GM23338 (cell line): ENCODE measurements around the gene AMDHD1. TPM values are rescaled to one million over a fixed set of nuclear protein-coding genes. Genes with fewer than 3 reads are reported as not detected.

Experiments
- ATAC-seq: fragments of 200-7000 bp; cut with Tn5 transposase; 3 replicates; pipeline ENCODE4 v1.9.1; 2020
- DNase-seq: peaks from one replicate; pipeline ENCODE4 v3.0.0-alpha.2; 2015; ENCODE audit warnings: low spot score
- H2AFZ ChIP-seq: fragments of 200-600 bp; sonication (generic); 2 replicates; pipeline ENCODE4 v1.8.0; 2016; ENCODE audit warnings: antibody characterized with exemption, mild to moderate bottlenecking, moderate library complexity
- H3F3A ChIP-seq: fragments of 200-600 bp; sonication (generic); replicated peaks from 2 replicates; pipeline ENCODE4 v1.8.0; 2017; ENCODE audit warnings: antibody characterized with exemption, mixed run types, low read depth
- H3K27ac ChIP-seq: fragments of 200-600 bp; sonication (generic); 2 replicates; pipeline ENCODE4 v1.6.1; 2016; ENCODE audit warnings: low read depth
- H3K27me3 ChIP-seq: fragments of 200-600 bp; sonication (generic); 2 replicates; pipeline ENCODE4 v1.8.0; 2016; ENCODE audit warnings: mild to moderate bottlenecking, mixed run types, moderate library complexity; ENCODE audit not compliant: insufficient read depth
- H3K36me3 ChIP-seq: fragments of 200-600 bp; sonication (generic); 2 replicates; pipeline ENCODE4 v1.8.0; 2016; ENCODE audit warnings: mild to moderate bottlenecking; ENCODE audit not compliant: insufficient read depth
- H3K4me1 ChIP-seq: fragments of 200-600 bp; sonication (generic); 2 replicates; pipeline ENCODE4 v1.8.0; 2016; ENCODE audit warnings: mild to moderate bottlenecking, moderate library complexity; ENCODE audit not compliant: insufficient read depth
- H3K4me2 ChIP-seq: fragments of 200-600 bp; sonication (generic); 2 replicates; pipeline ENCODE4 v1.7.1; 2017; ENCODE audit warnings: mixed run types
- H3K4me3 ChIP-seq: fragments of 200-600 bp; sonication (generic); 2 replicates; pipeline ENCODE4 v1.6.1; 2016; ENCODE audit warnings: mixed run types
- H3K79me2 ChIP-seq: fragments of 200-600 bp; sonication (generic); replicated peaks from 2 replicates; pipeline ENCODE4 v1.8.0; 2017; ENCODE audit warnings: mild to moderate bottlenecking; ENCODE audit not compliant: insufficient read depth
- H3K9me2 ChIP-seq: fragments of 200-600 bp; sonication (generic); 2 replicates; pipeline ENCODE4 v1.8.0; 2017; ENCODE audit not compliant: insufficient read depth
- H4K20me1 ChIP-seq: fragments of 200-600 bp; sonication (generic); replicated peaks from 2 replicates; pipeline ENCODE4 v1.8.0; 2017; ENCODE audit warnings: mild to moderate bottlenecking; ENCODE audit not compliant: insufficient read depth
- H3K27ac Mint-ChIP-seq: 2 replicates; pipeline ENCODE4 v1.8.0; 2020; ENCODE audit warnings: inconsistent platforms, mild to moderate bottlenecking, moderate library complexity, mixed read lengths
- H3K27me3 Mint-ChIP-seq: 3 replicates; pipeline ENCODE4 v1.8.0; 2022; ENCODE audit warnings: low read depth, mild to moderate bottlenecking, moderate library complexity, mixed read lengths, inconsistent platforms; ENCODE audit not compliant: insufficient read depth, poor library complexity
- H3K36me3 Mint-ChIP-seq: 3 replicates; pipeline ENCODE4 v1.8.0; 2021; ENCODE audit warnings: low read depth, mild to moderate bottlenecking, inconsistent platforms, moderate library complexity, mixed read lengths
- H3K4me1 Mint-ChIP-seq: 3 replicates; pipeline ENCODE4 v1.8.0; 2020; ENCODE audit warnings: mild to moderate bottlenecking, inconsistent platforms, mixed read lengths
- H3K4me3 Mint-ChIP-seq: 3 replicates; pipeline ENCODE4 v1.8.0; 2021; ENCODE audit warnings: moderate library complexity, mild to moderate bottlenecking, inconsistent platforms, mixed read lengths
- H3K9me3 Mint-ChIP-seq: 3 replicates; pipeline ENCODE4 v1.8.0; 2020; ENCODE audit warnings: moderate library complexity, mild to moderate bottlenecking, inconsistent platforms, mixed read lengths
- CREB1 ChIP-seq: fragments of 250-450 bp; sonication (Bioruptor Pico); IDR thresholded peaks from 2 replicates; pipeline ENCODE4 v1.5.0; 2020; ENCODE audit warnings: low read depth, mild to moderate bottlenecking, moderate library complexity
- CTCF ChIP-seq, 2 experiments: fragments of 200-600 bp in 1 of 2; sonication (generic) in 1 of 2; conservative IDR thresholded peaks; 2 replicates each; pipeline versions ENCODE4 v1.5.1 to v1.6.1; 2016 to 2017; ENCODE audit warnings: antibody characterized with exemption in 2 of 2, low read depth in 2 of 2, mild to moderate bottlenecking in 2 of 2, moderate library complexity in 1 of 2
- ETS1 ChIP-seq: IDR thresholded peaks from 2 replicates; pipeline ENCODE4 v1.6.1; 2016; ENCODE audit warnings: antibody characterized with exemption
- EZH2 ChIP-seq: fragments of 200-600 bp; sonication (generic); IDR thresholded peaks from one replicate; pipeline ENCODE4 v1.8.0; 2017; ENCODE audit warnings: antibody characterized with exemption, mild to moderate bottlenecking, low read depth; ENCODE audit not compliant: unreplicated experiment
- EZH2phosphoT487 ChIP-seq: fragments of 200-600 bp; sonication (generic); IDR thresholded peaks from one replicate; pipeline ENCODE4 v1.8.1; 2018; ENCODE audit warnings: antibody characterized with exemption; ENCODE audit not compliant: unreplicated experiment
- JUNB ChIP-seq: IDR thresholded peaks from one replicate; pipeline ENCODE4 v1.6.1; 2016; ENCODE audit warnings: antibody characterized with exemption; ENCODE audit not compliant: unreplicated experiment
- NANOG ChIP-seq: IDR thresholded peaks from 2 replicates; pipeline ENCODE4 v1.6.1; 2016; ENCODE audit warnings: antibody characterized with exemption, borderline replicate concordance
- POLR2AphosphoS5 ChIP-seq: IDR thresholded peaks from 2 replicates; pipeline ENCODE4 v1.6.1; 2016; ENCODE audit warnings: antibody characterized with exemption, low read depth
- REST ChIP-seq: IDR thresholded peaks from one replicate; pipeline ENCODE4 v1.6.1; 2018; ENCODE audit warnings: antibody characterized with exemption; ENCODE audit not compliant: unreplicated experiment
- STAT1 ChIP-seq: IDR thresholded peaks from one replicate; pipeline ENCODE4 v1.6.1; 2016; ENCODE audit warnings: antibody characterized with exemption; ENCODE audit not compliant: unreplicated experiment
- ZNF114 ChIP-seq: fragments of 250-450 bp; sonication (Bioruptor Pico); IDR thresholded peaks from 2 replicates; pipeline ENCODE4 v1.5.0; 2020; ENCODE audit warnings: mild to moderate bottlenecking, moderate library complexity
- ZNF331 ChIP-seq: fragments of 250-450 bp; sonication (Bioruptor Pico); IDR thresholded peaks from 2 replicates; pipeline ENCODE4 v1.5.0; 2020; ENCODE audit warnings: low read depth, mild to moderate bottlenecking, moderate library complexity
- polyA plus RNA-seq: library from polyadenylated mRNA; unstranded; fragments of >200 nt; fragmentation: Nextera tagmentation; extraction: Ambion mirVana; gene quantifications from 2 replicates; pipeline ENCODE4 v1.2.1, GENCODE V29; 2016
- total RNA-seq: library from RNA; depleted of rRNA; stranded (reverse); fragments of >200 nt; shearing (Covaris generic); gene quantifications from 2 replicates; pipeline ENCODE4 v1.2.3, GENCODE V29; 2014

AMDHD1 gene
- total and polyA plus RNA-seq, 2 experiments from 2014 or later = 0.21 to 0.24 TPM

- Mint-ChIP-seq H3K9me3 (no peaks in the 10 kb centered on the region), H3K4me3 (no peak overlapping the region), H3K27me3 (no peaks in the 10 kb centered on the region), H3K27ac (no peak overlapping the region), H3K4me1 (peaks cover 12% of the 10 kb centered on the region; the same call in 1 of the 3 replicates), H3K36me3 (no peaks in the 10 kb centered on the region)
- Histone ChIP-seq H3K27me3 (no peaks in the 10 kb centered on the region), H2AFZ (peak overlapping the region; percentile 48; the same call in 1 of the 2 replicates), H3K4me1 (no peaks in the 10 kb centered on the region), H4K20me1 (no peaks in the 10 kb centered on the region), H3K9me2 (no peaks in the 10 kb centered on the region), H3K36me3 (no peaks in the 10 kb centered on the region), H3K79me2 (no peaks in the 10 kb centered on the region), H3K27ac (no peak overlapping the region), H3K4me3 (no peak overlapping the region), H3F3A (no peaks in the 10 kb centered on the region), H3K4me2 (no peak overlapping the region)
- TF ChIP-seq JUNB = no peak
- TF ChIP-seq CTCF (conservative IDR thresholded peaks at IDR 0.05; ENCODE audit: low read depth in 2 of 2) = no peak
- TF ChIP-seq ZNF114 (CRISPR knock-in tag) = no peak
- TF ChIP-seq EZH2phosphoT487 = no peak
- no peak for TF ChIP-seq POLR2AphosphoS5
- TF ChIP-seq EZH2 = no peak
- DNase-seq (no peak), ATAC-seq (no peak)
These were observed 33.3 kb downstream of the AMDHD1 start for GRCh38 chr12:95976416-95976832.

- H3K79me2 ChIP-seq = no peaks in the 10 kb centered on the region
- H3K27ac Mint-ChIP-seq = no peak overlapping the region
- no peaks in the 10 kb centered on the region for H3K27me3 Mint-ChIP-seq
- no peak overlapping the region for H3K4me3 ChIP-seq
- ATAC-seq (no peak), DNase-seq (no peak)
- no peaks in the 10 kb centered on the region for H3K36me3 Mint-ChIP-seq
- TF ChIP-seq EZH2phosphoT487 (no peak), NANOG (no peak), STAT1 (no peak), CREB1 (CRISPR knock-in tag) (no peak), EZH2 (no peak), ETS1 (no peak), REST (no peak), ZNF331 (CRISPR knock-in tag) (no peak), CTCF (conservative IDR thresholded peaks at IDR 0.05; ENCODE audit: low read depth in 2 of 2) (no peak), ZNF114 (CRISPR knock-in tag) (no peak)
- H3K4me3 Mint-ChIP-seq = no peak overlapping the region
- no peaks in the 10 kb centered on the region for H3K9me2 ChIP-seq
- H3K4me1 ChIP-seq = no peaks in the 10 kb centered on the region
- H4K20me1 ChIP-seq = no peaks in the 10 kb centered on the region
- H2AFZ ChIP-seq = no peak overlapping the region
- no peaks in the 10 kb centered on the region for H3K36me3 ChIP-seq
- H3K4me2 ChIP-seq = no peak overlapping the region
- peaks cover 10% of the 10 kb centered on the region; the same call in 1 of the 3 replicates for H3K4me1 Mint-ChIP-seq
- no peak overlapping the region for H3K27ac ChIP-seq
- H3K9me3 Mint-ChIP-seq = no peaks in the 10 kb centered on the region
- H3K27me3 ChIP-seq = no peaks in the 10 kb centered on the region
- H3F3A ChIP-seq = no peaks in the 10 kb centered on the region
These were observed 34.7 kb downstream of the AMDHD1 start for GRCh38 chr12:95977764-95978305.
